Measurements from ENCODE around the gene SMIM10L2A. TPM values are rescaled to one million over a fixed set of nuclear protein-coding genes. Genes with fewer than 3 reads are reported as not detected.

Gene SMIM10L2A
- polyA plus RNA-seq, 3 donors, result not detected

DNA sequence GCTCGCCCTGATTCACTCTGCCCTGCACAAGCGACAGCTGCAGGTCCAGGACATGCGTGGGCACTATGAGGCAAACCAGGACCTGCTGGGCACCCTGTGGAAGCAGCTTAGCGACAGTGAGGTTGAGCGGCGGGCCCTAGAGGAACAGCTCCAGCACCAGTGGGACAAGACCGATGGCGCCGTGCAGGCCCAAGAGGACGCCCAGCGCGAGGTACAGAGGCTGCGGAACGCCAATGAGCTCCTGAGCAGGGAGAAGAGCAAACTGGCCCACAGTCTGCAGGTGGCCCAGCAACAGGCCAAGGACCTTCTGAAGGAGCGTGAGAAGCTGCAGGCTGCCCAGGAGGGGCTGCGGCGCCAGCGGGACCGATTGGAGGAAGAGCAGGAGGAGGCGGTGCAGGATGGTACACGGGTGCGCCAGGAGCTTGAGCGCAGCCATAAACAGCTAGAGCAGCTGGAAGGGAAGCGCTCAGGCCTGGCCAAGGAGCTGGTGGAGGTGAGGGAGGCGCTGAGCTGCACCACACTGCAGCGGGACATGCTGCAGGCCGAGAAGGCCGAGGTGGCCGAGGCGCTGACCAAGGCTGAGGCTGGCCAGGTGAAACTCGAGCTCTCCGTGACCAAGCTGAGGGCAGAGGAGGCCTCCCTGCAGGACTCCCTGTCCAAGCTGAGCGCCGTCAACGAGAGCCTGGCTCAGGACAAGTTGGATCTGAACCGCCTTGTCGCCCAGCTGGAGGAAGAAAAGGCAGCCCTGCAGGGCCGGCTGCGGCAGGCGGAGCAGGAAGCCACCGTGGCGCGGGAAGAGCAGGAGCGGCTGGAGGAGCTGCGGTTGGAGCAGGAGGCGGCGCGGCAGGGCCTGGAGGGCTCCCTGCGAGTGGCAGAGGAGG is 12.8 kb downstream of the SMIM10L2A start:
- Histone ChIP-seq H3K4me1 (ENCODE audit: control insufficient read depth in 1 of 2, insufficient read depth in 2 of 2, low read length in 2 of 2) (no peaks in the 10 kb centered on the region), H3K9me3 (replicated peaks in 1 of 2; ENCODE audit: control insufficient read depth in 1 of 2, insufficient read depth in 1 of 2, low read length in 2 of 2) (peaks cover 7 to 26% of the 10 kb centered on the region in 2 donors), H3K79me2 (ENCODE audit: insufficient read depth, low read length) (no peaks in the 10 kb centered on the region), H3K36me3 (replicated peaks in 1 of 2; ENCODE audit: control insufficient read depth in 1 of 2, insufficient read depth in 2 of 2, low read length in 2 of 2) (no peaks in the 10 kb centered on the region), H4K20me1 (ENCODE audit: insufficient read depth, low read length) (no peaks in the 10 kb centered on the region), H2AFZ (ENCODE audit: insufficient read depth, low read depth, low read length, poor library complexity, severe bottlenecking) (no peak overlapping the region), H3K27me3 (ENCODE audit: control insufficient read depth in 2 of 2, insufficient read depth in 2 of 2, low read length in 2 of 2) (no peaks in the 10 kb centered on the region), H3K9ac (ENCODE audit: insufficient read depth, low read length, poor library complexity, severe bottlenecking) (no peak overlapping the region), H3K27ac (ENCODE audit: low read depth in 1 of 2, low read length in 2 of 2) (no peak overlapping the region), H3K4me3 (replicated peaks in 1 of 3; ENCODE audit: low read depth in 2 of 3, low read length in 3 of 3) (no peak overlapping the region), H3K4me2 (replicated peaks; ENCODE audit: extremely low read depth, low read length, poor library complexity, severe bottlenecking) (no peak overlapping the region)
- H3K27me3 Mint-ChIP-seq (ENCODE audit: low read depth in 3 of 3), result peaks cover 0 to 13% (median 3%) of the 10 kb centered on the region in 3 donors
- no peak overlapping the region for H3K4me3 Mint-ChIP-seq
- TF ChIP-seq, protein P1, sequence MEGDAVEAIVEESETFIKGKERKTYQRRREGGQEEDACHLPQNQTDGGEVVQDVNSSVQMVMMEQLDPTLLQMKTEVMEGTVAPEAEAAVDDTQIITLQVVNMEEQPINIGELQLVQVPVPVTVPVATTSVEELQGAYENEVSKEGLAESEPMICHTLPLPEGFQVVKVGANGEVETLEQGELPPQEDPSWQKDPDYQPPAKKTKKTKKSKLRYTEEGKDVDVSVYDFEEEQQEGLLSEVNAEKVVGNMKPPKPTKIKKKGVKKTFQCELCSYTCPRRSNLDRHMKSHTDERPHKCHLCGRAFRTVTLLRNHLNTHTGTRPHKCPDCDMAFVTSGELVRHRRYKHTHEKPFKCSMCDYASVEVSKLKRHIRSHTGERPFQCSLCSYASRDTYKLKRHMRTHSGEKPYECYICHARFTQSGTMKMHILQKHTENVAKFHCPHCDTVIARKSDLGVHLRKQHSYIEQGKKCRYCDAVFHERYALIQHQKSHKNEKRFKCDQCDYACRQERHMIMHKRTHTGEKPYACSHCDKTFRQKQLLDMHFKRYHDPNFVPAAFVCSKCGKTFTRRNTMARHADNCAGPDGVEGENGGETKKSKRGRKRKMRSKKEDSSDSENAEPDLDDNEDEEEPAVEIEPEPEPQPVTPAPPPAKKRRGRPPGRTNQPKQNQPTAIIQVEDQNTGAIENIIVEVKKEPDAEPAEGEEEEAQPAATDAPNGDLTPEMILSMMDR (IDR thresholded peaks at IDR 0.05), result no peak
- no peaks in the 10 kb centered on the region for H3K36me3 Mint-ChIP-seq
- 97% methylated on average over 35 of the region's 49 CpGs for WGBS (ENCODE audit: insufficient coverage)
- no peaks in the 10 kb centered on the region for H3K4me1 Mint-ChIP-seq
- no peak for DNase-seq
- peaks cover 6 to 41% (median 25%) of the 10 kb centered on the region in 7 donors for H3K9me3 Mint-ChIP-seq
- intact Hi-C loops (cut with micrococcal nuclease), result no loop called here
- no peak overlapping the region for H3K27ac Mint-ChIP-seq

DNA sequence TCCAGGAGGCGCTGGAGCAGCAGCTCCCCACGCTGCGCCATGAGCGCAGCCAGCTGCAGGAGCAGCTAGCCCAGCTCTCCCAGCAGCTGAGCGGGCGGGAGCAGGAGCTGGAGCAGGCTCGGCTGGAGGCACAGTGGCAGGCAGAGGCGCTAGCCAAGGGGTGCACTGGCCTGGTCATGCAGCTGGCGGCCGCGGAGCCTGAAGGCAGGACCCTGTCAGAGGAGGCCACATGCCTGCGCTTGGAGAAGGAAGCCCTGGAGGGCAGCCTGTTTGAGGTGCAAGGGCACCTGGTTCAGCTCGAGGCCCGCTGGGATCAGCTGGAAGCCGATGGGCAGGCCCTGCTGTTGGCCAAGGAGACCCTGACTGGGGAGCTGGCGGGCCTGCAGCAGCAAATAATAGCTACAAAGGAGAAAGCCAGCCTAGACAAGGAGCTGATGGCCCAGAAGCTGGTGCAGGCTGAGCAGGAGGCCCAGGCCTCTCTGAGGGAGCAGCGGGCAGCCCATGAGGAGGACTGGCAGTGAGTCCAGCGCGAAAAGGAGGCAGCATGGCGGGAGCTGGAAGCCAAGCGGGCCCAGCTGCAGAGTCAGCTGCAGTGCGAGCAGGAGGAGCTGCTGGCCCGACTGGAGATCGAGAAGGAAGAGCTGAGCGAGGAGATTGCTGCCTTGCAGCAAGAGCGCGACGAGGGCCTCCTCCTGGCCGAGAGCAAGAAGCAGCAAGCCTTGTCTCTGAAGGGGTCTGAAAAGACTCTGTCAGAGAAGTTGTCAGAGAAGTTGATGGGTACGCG is 13.6 kb downstream of the SMIM10L2A start:
- H3K9ac ChIP-seq (ENCODE audit: insufficient read depth, low read length, poor library complexity, severe bottlenecking), result no peak overlapping the region
- WGBS (ENCODE audit: insufficient coverage), result 97% methylated on average over 17 of the region's 31 CpGs
- H3K79me2 ChIP-seq (ENCODE audit: insufficient read depth, low read length), result no peaks in the 10 kb centered on the region
- no peak overlapping the region for H3K27ac ChIP-seq (ENCODE audit: low read depth in 1 of 2, low read length in 2 of 2)
- H3K27ac Mint-ChIP-seq, result no peak overlapping the region
- TF ChIP-seq, protein P1 (IDR thresholded peaks at IDR 0.05), result no peak
- peaks cover 7 to 26% of the 10 kb centered on the region in 2 donors for H3K9me3 ChIP-seq (replicated peaks in 1 of 2; ENCODE audit: control insufficient read depth in 1 of 2, insufficient read depth in 1 of 2, low read length in 2 of 2)
- no peaks in the 10 kb centered on the region for H3K27me3 ChIP-seq (ENCODE audit: control insufficient read depth in 2 of 2, insufficient read depth in 2 of 2, low read length in 2 of 2)
- no peak overlapping the region for H3K4me3 ChIP-seq (replicated peaks in 1 of 3; ENCODE audit: low read depth in 2 of 3, low read length in 3 of 3)
- no peaks in the 10 kb centered on the region for H3K4me1 Mint-ChIP-seq
- H3K4me3 Mint-ChIP-seq, result no peak overlapping the region
- no peak for DNase-seq
- no peak overlapping the region for H3K4me2 ChIP-seq (replicated peaks; ENCODE audit: extremely low read depth, low read length, poor library complexity, severe bottlenecking)
- no peaks in the 10 kb centered on the region for H3K4me1 ChIP-seq (ENCODE audit: control insufficient read depth in 1 of 2, insufficient read depth in 2 of 2, low read length in 2 of 2)
- peaks cover 6 to 41% (median 25%) of the 10 kb centered on the region in 7 donors for H3K9me3 Mint-ChIP-seq
- H4K20me1 ChIP-seq (ENCODE audit: insufficient read depth, low read length), result no peaks in the 10 kb centered on the region
- peaks cover 1 to 11% (median 3%) of the 10 kb centered on the region in 3 donors for H3K27me3 Mint-ChIP-seq (ENCODE audit: low read depth in 3 of 3)
- H2AFZ ChIP-seq (ENCODE audit: insufficient read depth, low read depth, low read length, poor library complexity, severe bottlenecking), result no peak overlapping the region
- no peaks in the 10 kb centered on the region for H3K36me3 ChIP-seq (replicated peaks in 1 of 2; ENCODE audit: control insufficient read depth in 1 of 2, insufficient read depth in 2 of 2, low read length in 2 of 2)
- intact Hi-C loops (cut with micrococcal nuclease), result no loop called here
- no peaks in the 10 kb centered on the region for H3K36me3 Mint-ChIP-seq
